ENCODE results near the gene UBTD2. TPM values are rescaled to one million over a fixed set of nuclear protein-coding genes. Genes with fewer than 3 reads are reported as not detected.

Gene UBTD2
- total and polyA plus RNA-seq, 2 of the 4 experiments (the other 2 are of a cell fraction): 11.2 to 20.6 TPM

DNA sequence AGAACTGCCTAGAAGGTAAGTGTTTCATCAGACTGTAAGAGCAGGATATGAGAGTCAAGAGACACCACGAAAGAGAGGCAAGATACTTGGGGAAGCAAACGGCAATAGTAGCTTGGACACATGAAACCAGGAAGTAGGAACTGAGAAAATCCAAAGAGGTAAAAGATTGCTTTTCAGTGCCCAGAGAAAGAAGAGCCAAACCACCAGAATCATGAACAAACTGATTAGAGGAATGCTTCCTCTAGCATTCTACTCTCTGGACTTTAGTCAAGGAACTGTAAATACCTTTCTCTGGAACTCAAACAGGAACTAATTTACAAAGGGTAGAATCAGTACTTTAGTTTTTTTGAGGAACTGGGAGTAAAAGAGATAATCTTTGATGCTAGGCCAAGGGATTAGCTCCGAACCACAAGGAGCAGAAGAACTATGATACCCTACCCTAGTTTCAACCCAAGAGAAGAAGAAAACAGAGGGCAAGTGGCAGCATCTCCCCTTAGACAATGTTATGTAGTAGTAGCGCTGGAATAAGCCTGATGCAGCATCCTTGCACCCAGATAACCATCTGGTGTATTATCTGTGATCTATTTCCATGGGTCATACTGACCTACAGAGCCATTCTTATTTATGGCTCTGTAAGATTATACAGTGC lies 48.3 kb downstream of the UBTD2 start:
- Histone ChIP-seq H3K9ac (ENCODE audit: low read depth, low read length) (no peak overlapping the region), H3K4ac (ENCODE audit: low read depth, low read length) (no peak overlapping the region), H3K27ac (ENCODE audit: insufficient read depth, low read length) (no peak overlapping the region), H3K9me1 (ENCODE audit: insufficient read depth, low read length) (peaks cover 7% of the 10 kb centered on the region; the same call in 1 of the 2 replicates), H2BK120ac (ENCODE audit: low read depth, low read length) (no peak overlapping the region), H2AFZ (replicated peaks; ENCODE audit: low read length, poor library complexity) (no peak overlapping the region), H2BK20ac (ENCODE audit: low read depth, low read length) (no peak overlapping the region), H3K79me1 (ENCODE audit: low read depth in 1 of 2, low read length in 2 of 2) (peaks cover 20 to 55% of the 10 kb centered on the region in 2 experiments), H3K4me3 (ENCODE audit: insufficient read depth, low read depth, low read length) (no peak overlapping the region), H4K8ac (ENCODE audit: low read depth in 2 of 2, low read length in 2 of 2) (no peak overlapping the region), H3K18ac (ENCODE audit: low read depth, low read length) (no peak overlapping the region), H4K5ac (ENCODE audit: low read depth, low read length) (no peak overlapping the region), H3K56ac (ENCODE audit: extremely low read depth, insufficient read depth, low read length) (no peak overlapping the region), H3K4me1 (ENCODE audit: control insufficient read depth, insufficient read depth, low read length) (peaks cover 11% of the 10 kb centered on the region), H3K27me3 (ENCODE audit: control insufficient read depth, insufficient read depth, low read length) (no peaks in the 10 kb centered on the region), H3K23ac (ENCODE audit: low read depth, low read length) (no peak overlapping the region), H2AK9ac (replicated peaks; ENCODE audit: low read depth, low read length, poor library complexity) (no peak overlapping the region), H2BK15ac (ENCODE audit: low read depth, low read length) (no peak overlapping the region), H3K14ac (replicated peaks; ENCODE audit: low read depth, low read length) (no peak overlapping the region), H3K36me3 (ENCODE audit: control insufficient read depth, insufficient read depth, low read length) (peaks cover 10% of the 10 kb centered on the region), H4K91ac (ENCODE audit: insufficient read depth, low read depth, low read length) (no peak overlapping the region), H2BK5ac (ENCODE audit: low read depth, low read length, poor library complexity, severe bottlenecking) (no peak overlapping the region), H3K4me2 (ENCODE audit: low read depth, low read length) (no peak overlapping the region), H2AK5ac (ENCODE audit: low read depth, low read length) (no peak overlapping the region), H4K20me1 (ENCODE audit: insufficient read depth, low read length) (peaks cover 30% of the 10 kb centered on the region; the same call in 1 of the 2 replicates), H3K9me3 (ENCODE audit: control insufficient read depth, insufficient read depth, low read length) (no peaks in the 10 kb centered on the region)
- dilution Hi-C loops (cut with HindIII; ENCODE audit: low sequenced_read_pairs, unreplicated experiment) (no loop called here), in situ Hi-C loops (cut with MboI; ENCODE audit: low sequenced_read_pairs) (no loop called here), intact Hi-C loops (cut with micrococcal nuclease) (loop anchor here (5.0 kb wide), 1 partner anchor 42 kb away; no protein-coding TSS in a partner anchor)
- peak; percentile 45; the same call in 1 of the 2 replicates for ATAC-seq (ENCODE audit: low read depth)
- BruUV-seq (replicated peaks): no TSS peak
- ChIA-PET POLR2A (ENCODE audit: unreplicated experiment) (no interaction called here), CTCF (interaction anchor here (1.0 kb wide), 1 partner anchor 14 kb away, joined by 3 read pairs; no protein-coding TSS in a partner anchor)
- WGBS, 2 experiments (ENCODE audit: extremely low coverage in 2 of 2, insufficient read length in 1 of 2): 43% methylated on average over 2 of the region's 4 CpGs; no CpG with 5 or more reads in 1 of the 2 experiments
- DNase-seq: peak; percentile 7
- TF ChIP-seq SMC3 (IDR thresholded peaks at IDR 0.05; ENCODE audit: low read depth, low read length) (no peak), RFX5 (IDR thresholded peaks at IDR 0.05; ENCODE audit: low read depth, low read length) (no peak), BHLHE40 (IDR thresholded peaks at IDR 0.05; ENCODE audit: low read depth, low read length) (no peak), MAFK (IDR thresholded peaks at IDR 0.05; ENCODE audit: low read depth, low read length) (no peak), FOS (IDR thresholded peaks at IDR 0.05; ENCODE audit: low read depth, low read length) (no peak), NFE2L2 (IDR thresholded peaks at IDR 0.05; ENCODE audit: low read depth, low read length) (no peak), RCOR1 (IDR thresholded peaks at IDR 0.05; ENCODE audit: insufficient replicate concordance, low read length) (no peak), MXI1 (IDR thresholded peaks at IDR 0.05; ENCODE audit: borderline replicate concordance, low read depth, low read length) (no peak), RAD21 (IDR thresholded peaks at IDR 0.05; ENCODE audit: low read length) (no peak)
- TF ChIP-seq, protein P1, sequence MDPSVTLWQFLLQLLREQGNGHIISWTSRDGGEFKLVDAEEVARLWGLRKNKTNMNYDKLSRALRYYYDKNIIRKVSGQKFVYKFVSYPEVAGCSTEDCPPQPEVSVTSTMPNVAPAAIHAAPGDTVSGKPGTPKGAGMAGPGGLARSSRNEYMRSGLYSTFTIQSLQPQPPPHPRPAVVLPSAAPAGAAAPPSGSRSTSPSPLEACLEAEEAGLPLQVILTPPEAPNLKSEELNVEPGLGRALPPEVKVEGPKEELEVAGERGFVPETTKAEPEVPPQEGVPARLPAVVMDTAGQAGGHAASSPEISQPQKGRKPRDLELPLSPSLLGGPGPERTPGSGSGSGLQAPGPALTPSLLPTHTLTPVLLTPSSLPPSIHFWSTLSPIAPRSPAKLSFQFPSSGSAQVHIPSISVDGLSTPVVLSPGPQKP (IDR thresholded peaks at IDR 0.05; ENCODE audit: borderline replicate concordance, low read depth, low read length): no peak
- TF ChIP-seq, protein P2, sequence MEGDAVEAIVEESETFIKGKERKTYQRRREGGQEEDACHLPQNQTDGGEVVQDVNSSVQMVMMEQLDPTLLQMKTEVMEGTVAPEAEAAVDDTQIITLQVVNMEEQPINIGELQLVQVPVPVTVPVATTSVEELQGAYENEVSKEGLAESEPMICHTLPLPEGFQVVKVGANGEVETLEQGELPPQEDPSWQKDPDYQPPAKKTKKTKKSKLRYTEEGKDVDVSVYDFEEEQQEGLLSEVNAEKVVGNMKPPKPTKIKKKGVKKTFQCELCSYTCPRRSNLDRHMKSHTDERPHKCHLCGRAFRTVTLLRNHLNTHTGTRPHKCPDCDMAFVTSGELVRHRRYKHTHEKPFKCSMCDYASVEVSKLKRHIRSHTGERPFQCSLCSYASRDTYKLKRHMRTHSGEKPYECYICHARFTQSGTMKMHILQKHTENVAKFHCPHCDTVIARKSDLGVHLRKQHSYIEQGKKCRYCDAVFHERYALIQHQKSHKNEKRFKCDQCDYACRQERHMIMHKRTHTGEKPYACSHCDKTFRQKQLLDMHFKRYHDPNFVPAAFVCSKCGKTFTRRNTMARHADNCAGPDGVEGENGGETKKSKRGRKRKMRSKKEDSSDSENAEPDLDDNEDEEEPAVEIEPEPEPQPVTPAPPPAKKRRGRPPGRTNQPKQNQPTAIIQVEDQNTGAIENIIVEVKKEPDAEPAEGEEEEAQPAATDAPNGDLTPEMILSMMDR (conservative IDR thresholded peaks at IDR 0.05; ENCODE audit: low read depth, low read length): no peak
